Body of pancreas (tissue), 4 donors: ENCODE data around the gene TSPAN18.

Experiments
- POLR2A ChIP-seq, 3 donors: fragments of 450-650 bp; IDR thresholded peaks; one replicate each; pipeline ENCODE4 v1.6.1; 2016; ENCODE audit warnings: antibody characterized with exemption in 3 of 3, mild to moderate bottlenecking in 2 of 3
- TF ChIP-seq, protein P1 (sequence below), 7 experiments: fragments of 450-650 bp in 4 of 7; fragments of 200-600 bp in 3 of 7; sonication (generic) in 3 of 7; IDR thresholded peaks; one replicate each; pipeline ENCODE4 v1.5.1; 2016 to 2019; ENCODE audit warnings: antibody characterized with exemption in 7 of 7

DNA sequence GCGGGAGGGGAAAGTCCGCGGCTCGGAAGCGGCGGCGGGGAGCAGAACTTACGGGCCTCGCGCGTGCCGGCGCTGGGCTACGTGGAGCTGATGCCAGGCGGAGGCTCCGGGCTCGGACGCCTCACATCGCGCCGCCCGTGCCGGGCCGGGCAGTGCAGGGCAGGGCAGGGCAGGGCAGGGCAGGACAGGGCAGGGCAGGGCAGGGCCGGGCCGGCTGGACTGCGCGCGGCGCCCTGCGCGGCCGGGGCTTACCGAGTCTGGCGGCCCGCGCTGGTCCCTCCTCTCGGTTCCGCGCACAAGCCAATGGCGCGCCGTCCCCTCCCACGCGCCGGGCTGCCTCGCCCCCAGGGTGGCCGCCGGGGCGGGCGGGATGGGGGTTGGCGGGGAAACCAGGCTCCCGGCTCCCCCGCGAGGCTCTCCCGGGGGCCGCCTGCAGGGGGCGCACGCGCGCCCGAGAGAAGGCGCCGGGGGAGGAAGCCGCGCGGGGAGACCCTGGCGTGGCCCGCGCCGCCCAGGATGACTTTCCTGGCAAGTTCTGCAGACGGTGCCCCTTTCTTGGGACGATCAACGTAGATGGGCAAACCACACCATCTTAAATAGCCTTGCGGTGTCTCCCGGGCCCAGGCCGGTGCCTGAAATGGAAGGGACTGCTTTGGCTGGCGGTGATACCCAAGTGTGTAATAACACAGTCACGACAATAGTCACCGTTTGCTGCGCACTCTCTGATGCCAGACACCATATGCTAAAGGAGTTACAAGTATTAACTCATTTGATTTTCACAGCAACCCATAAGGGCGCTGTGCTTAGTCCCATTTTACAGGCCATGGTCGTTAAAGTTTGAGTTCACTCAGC is 224.1 kb downstream of the TSPAN18 start, which contains the start of gene TP53I11:
- TF ChIP-seq, protein P1, sequence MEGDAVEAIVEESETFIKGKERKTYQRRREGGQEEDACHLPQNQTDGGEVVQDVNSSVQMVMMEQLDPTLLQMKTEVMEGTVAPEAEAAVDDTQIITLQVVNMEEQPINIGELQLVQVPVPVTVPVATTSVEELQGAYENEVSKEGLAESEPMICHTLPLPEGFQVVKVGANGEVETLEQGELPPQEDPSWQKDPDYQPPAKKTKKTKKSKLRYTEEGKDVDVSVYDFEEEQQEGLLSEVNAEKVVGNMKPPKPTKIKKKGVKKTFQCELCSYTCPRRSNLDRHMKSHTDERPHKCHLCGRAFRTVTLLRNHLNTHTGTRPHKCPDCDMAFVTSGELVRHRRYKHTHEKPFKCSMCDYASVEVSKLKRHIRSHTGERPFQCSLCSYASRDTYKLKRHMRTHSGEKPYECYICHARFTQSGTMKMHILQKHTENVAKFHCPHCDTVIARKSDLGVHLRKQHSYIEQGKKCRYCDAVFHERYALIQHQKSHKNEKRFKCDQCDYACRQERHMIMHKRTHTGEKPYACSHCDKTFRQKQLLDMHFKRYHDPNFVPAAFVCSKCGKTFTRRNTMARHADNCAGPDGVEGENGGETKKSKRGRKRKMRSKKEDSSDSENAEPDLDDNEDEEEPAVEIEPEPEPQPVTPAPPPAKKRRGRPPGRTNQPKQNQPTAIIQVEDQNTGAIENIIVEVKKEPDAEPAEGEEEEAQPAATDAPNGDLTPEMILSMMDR (IDR thresholded peaks at IDR 0.05): peak; percentile 39 to 71 (median 58)
- peak; percentile 37 to 82 (median 50) for TF ChIP-seq POLR2A (IDR thresholded peaks at IDR 0.05)
